CD4-positive, alpha-beta T cell treated with Interleukin-1 beta for 1 hour (primary cell): Measurements from ENCODE around the gene VTI1A.
"Not testable (repeated sequence)": the region's sequence is repeated elsewhere in the genome, so short reads cannot be mapped to it uniquely, and the experiment has no call there.

Experiments
- DNase-seq, 2 donors: peaks; one replicate each; pipeline ENCODE4 v3.0.0-alpha.2; 2020 to 2022

Gene VTI1A

GRCh38 chr10:112507988-112508387, 61.0 kb downstream of the VTI1A start:
- DNase-seq: no peak

DNA sequence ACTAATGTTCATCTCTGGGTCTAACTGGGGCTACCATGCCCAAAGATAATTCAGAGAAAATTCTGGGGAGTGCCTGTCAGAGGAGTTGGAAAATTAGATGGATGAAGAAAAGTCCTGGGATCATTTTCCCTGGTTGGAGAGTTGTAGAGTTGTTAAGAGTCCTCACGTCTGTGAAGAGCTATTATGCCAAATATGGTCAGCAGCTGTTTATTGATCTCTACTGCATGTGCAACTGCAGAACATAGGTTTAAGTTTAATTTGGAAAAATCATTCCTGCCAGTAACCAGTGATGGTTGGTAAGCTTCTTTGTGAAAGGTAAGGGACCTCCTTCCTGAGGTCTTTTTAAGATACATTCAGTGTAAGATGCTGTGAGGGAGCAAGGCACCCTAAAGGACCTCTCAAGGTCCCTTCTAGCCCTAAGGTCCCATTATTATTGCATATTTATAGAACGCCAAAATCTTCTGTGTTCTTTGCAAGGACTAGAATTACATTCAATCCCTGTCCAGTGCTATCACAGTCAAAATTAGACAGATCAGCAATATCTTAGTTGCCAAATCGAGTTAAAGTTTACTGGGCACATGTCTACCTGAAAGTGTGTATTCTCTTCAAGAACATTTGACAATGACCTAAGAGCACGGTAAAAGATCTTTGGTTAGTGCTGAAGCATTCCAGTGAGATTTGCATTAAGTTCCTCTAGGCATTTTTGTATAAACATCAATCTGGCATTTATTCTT, 62.7 kb downstream of the VTI1A start:
- DNase-seq: no peak

- DNase-seq: no peak
Observed at GRCh38 chr10:112510384-112510783, 63.4 kb downstream of the VTI1A start.

DNA sequence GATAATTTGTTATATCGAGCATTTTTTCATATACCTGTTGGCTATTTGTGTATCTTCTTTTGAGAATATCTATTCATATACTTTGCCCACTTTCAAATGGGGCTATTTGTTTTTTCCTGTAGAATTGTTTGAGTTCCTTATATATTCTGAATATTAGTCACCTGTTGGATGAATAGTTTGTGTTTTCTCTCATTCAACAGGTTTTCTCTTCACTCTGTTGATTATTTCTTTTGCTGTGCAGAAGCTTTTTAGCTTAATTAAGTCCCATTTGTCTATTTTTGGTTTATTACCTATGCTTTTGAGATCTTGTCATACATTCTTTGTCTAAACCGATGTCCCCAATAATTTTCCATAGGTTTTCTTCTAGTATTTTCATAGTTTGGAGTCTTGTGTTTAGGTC, 65.3 kb downstream of the VTI1A start:
- no peak for DNase-seq

DNA sequence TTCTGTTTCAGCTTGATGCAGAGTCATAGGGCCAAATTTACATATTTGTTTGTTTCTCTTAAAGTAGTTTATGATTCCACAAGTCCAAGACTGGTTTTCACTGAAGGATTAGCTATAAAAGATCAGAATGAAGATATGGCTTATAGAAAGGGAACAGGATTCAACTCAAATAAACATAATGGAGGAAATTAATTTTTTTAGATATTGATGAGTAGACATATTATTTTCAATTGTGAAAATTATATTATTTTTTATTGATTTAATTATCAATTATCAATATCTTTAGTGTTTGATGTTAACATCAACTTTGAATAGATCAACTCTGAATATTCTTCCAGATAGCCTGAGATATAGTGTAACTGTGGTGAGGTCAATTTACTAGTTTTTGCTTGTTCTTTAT, 68.1 kb downstream of the VTI1A start:
- DNase-seq: no peak

DNA sequence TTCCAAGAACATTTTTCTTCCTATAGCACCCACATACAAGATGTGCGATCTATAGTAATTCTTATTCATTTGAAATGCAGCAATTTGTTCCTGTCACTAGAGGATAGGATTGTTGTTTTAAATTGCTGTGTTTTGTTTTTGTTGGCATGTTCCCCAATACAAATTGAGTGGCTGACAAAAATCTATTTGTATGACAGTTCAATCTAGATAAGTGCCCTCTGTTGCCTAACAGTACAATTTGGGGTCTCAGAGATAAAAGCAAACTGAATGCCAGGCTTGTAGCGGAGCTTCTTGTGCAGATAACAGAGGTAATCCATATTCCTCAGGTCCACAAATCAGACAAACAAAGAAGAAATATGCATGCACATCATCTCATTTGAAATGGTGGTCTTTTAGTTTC, 68.8 kb downstream of the VTI1A start:
- no peak for DNase-seq

GRCh38 chr10:112517451-112517862, 70.4 kb downstream of the VTI1A start:
- DNase-seq: no peak

DNA sequence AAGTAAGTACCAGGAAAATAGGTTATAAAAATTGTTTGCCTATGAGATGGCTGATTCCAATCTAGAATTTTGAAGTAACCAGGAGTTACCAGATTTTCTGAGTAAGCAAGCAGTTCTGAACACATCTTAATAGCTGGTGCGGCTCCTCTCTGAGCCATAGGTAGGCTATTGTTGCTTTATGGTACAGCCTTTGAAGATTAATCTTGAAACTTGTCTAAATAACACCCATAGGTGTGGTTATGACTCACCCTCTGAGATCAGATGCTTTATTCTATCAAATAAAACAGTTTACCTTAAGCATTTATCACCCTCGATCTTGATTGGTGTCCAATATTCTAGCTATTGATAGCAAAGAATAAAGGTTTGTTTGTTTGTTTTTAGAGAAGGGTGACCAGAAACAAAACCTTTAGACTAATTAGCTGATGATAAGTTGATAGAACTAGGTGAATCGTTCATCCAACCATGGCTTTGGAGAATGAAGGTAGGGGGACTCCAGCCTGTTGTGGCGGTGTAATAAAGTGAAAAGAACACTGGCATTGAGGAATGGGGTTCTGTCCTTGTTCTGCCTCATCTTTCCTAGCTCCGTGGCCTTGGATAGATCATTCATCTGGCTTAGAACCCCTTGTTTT, 72.2 kb downstream of the VTI1A start:
- no peak for DNase-seq

DNA sequence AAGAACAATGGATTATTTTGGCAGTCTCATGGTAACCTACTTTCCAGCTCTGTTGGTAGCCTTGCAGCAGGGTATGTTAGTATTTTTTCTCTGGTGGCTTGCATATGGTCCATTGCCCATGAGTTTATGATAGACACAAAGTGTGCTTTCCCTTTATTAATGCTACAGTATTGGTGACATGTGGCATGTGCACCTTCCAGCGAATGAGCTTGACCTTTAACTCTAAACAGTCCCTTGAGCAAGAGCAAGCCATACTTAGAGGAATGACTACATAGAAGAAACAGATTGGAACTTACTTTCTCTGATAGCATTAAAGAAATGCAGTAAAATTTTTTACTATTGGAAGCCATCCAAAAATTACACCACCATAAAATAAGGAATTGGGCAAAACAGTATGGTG, 73.9 kb downstream of the VTI1A start:
- no peak for DNase-seq

DNA sequence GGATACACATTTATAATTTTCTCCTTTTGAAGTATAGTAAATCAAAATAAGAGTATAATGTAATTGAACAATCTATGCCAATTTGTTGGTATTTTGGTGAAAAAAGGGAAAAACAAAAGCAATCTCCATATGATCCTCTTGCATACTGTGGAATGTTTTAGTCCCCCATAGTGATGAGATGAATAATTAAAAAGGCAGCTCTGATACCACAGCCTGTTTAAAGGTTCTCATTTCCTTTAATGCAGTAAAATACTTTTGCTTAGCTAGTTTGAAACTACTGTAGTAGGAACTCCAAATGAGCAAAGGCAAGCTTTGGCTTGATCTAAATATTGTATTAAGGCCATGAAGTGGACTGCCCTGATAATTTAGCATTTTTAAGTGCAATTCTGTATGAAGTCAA, 77.6 kb downstream of the VTI1A start:
- no peak for DNase-seq

DNA sequence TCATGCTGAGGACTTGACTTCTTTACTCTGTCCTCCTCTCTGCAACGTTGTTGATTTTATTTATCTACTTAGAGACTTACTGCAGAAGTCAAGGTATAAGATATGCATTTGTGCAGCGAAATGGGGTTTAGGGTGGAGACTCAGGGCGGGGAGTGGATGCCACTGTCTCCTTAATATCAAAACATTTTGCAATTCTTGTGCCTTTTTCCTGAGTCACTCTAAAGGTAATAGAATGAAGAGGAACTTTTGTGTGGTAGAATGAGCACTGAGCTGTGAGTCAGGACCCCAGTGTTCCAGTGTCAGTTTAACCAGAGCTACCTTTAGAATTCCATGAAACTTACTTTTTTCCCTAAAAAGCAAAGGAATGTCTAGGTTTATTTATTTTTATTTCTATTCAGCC, 78.2 kb downstream of the VTI1A start:
- DNase-seq: no peak

- no peak for DNase-seq
Observed at GRCh38 chr10:112526139-112526538, 79.1 kb downstream of the VTI1A start.

GRCh38 chr10:112526906-112527305, 79.9 kb downstream of the VTI1A start:
- DNase-seq: no peak

DNA sequence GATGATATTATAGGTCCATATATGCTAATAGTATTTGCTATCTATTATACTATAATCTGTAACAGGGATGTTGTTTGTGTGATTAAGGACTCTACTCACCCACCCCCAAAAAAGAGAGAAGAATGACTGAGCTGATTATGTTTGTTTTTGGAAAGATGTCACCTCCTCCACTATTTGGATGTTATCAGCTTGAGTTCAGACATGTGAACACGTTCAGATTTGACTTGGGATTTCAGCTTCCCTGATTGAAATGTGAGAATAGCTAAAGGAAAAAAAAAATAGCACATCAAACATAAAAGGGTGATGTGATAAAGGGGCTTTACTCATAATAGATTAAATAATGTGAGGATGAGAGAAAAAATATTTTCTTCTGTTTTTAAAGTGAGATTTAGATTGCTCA, 81.2 kb downstream of the VTI1A start:
- no peak for DNase-seq

DNA sequence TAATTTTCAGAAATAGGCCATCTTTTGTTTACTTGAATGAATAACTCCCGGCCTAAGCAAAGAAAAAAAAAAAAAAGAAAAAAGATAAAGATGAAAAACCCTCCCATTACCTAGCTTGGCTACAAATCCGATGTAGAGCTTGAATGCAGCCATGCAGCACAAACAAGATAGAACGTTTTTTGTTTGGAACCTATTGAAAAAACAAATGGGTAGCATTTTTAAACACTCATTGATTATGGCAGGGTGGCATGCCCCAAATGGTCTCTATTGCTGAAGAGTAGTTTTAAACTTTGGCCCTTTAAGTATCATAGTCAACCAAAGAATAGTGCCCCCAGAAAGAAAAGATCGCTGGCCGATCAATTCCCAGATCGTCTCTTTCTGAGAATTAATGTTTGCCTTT, 84.4 kb downstream of the VTI1A start:
- DNase-seq: no peak

DNA sequence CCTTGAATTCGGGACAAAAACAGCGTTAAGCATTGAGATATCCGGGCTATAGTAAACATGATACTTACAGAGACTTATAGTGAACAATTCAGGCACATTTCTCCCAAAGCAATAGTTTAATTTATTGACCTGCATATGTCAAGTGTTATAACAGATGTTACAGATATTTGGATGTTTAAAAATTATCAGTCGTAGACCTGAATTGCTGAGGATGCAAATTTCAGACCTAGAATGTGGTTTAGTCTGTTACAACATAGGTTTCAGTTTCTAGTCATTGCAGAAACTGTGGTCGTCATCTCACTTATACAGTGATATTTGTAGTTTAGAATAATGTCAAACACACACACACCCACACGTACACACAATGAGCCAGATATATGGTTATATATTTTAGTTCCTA, 85.2 kb downstream of the VTI1A start:
- DNase-seq: peak in 1 of 2 donors; percentile 33

DNA sequence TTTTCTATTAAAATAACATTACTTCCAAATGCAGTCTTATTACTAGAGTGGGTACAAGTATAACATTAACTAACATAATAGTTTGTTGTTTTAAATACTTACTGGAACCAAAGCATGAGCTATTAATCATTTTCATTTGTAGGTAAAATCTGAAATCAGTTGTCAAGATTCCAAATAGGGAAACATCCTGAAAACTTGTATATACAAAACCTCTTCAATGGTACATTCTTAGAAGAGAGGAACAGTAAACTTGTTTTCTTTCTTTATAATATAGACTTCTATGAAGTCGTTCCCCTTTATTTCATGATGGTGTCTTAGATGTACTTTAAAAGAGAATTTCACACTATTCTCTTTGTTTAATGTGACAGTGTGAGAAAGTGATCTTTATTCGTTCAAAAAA, 85.9 kb downstream of the VTI1A start:
- no peak for DNase-seq

- no peak for DNase-seq
Observed at GRCh38 chr10:112533916-112534315, 86.9 kb downstream of the VTI1A start.

- no peak for DNase-seq
Observed at GRCh38 chr10:112535531-112535951, 88.5 kb downstream of the VTI1A start.

- no peak for DNase-seq
Observed at GRCh38 chr10:112536663-112537062, 89.6 kb downstream of the VTI1A start.

DNA sequence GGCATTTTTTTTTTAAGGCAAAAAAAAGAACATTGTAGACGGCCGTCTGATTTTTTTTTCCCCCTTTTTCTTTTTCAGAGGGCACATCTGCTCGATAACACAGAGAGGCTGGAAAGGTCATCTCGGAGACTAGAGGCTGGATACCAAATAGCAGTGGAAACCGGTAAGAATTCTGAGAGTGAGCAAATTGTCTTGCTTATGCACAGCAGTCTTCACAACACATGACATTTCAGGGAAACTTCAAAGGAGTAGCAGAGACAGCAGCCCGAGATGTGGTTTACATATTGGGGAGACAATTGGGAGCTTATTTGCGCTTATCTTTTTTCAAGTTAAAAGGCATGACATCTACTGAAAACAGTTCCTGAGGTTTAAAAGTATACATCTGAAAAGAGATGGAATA, 91.2 kb downstream of the VTI1A start:
- no peak for DNase-seq

- no peak for DNase-seq
Observed at GRCh38 chr10:112539340-112539739, 92.3 kb downstream of the VTI1A start.

- not testable (repeated sequence) for DNase-seq
Observed at GRCh38 chr10:112542823-112543222, 95.8 kb downstream of the VTI1A start.

- no peak for DNase-seq
Observed at GRCh38 chr10:112546474-112546873, 99.5 kb downstream of the VTI1A start.
